ENCODE results near the gene LMO3. TPM values are rescaled to one million over a fixed set of nuclear protein-coding genes. Genes with fewer than 3 reads are reported as not detected.

The LMO3 gene
- total and polyA plus RNA-seq, 8 donors, result 7.0 to 228 (median 10.0) TPM

DNA sequence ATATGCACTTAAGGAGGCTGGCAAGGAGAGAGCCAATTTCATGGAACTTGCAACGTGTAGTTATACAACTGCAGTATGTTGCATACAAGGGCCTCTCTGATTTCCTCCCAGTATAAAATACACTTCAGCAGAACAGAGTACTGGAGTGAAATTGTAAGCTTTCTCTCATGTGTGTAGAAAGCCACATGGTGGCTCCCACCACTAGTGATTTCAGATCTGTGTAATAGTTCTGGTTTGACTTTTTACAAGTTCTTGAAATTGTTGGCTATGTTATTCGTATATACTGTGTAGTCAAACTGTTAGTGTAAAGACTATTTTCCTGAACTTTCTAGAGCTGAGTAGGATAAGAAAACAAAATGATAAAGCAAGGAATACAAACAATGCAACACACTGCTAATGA is 16.4 kb upstream of the LMO3 start:
- no peaks in the 10 kb centered on the region for H3K27me3 ChIP-seq
- no peaks in the 10 kb centered on the region for H3K4me1 ChIP-seq
- no peak for DNase-seq
- H3K4me3 ChIP-seq, result no peak overlapping the region
- intact Hi-C loops (cut with DNase I), result no loop called here
- peaks cover 0 to 8% of the 10 kb centered on the region in 2 donors for H3K9me3 ChIP-seq
- no peak overlapping the region for H3K27ac ChIP-seq
- TF ChIP-seq, protein P1, sequence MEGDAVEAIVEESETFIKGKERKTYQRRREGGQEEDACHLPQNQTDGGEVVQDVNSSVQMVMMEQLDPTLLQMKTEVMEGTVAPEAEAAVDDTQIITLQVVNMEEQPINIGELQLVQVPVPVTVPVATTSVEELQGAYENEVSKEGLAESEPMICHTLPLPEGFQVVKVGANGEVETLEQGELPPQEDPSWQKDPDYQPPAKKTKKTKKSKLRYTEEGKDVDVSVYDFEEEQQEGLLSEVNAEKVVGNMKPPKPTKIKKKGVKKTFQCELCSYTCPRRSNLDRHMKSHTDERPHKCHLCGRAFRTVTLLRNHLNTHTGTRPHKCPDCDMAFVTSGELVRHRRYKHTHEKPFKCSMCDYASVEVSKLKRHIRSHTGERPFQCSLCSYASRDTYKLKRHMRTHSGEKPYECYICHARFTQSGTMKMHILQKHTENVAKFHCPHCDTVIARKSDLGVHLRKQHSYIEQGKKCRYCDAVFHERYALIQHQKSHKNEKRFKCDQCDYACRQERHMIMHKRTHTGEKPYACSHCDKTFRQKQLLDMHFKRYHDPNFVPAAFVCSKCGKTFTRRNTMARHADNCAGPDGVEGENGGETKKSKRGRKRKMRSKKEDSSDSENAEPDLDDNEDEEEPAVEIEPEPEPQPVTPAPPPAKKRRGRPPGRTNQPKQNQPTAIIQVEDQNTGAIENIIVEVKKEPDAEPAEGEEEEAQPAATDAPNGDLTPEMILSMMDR (IDR thresholded peaks at IDR 0.05), result no peak
- no peaks in the 10 kb centered on the region for H3K36me3 ChIP-seq
- no peak for ATAC-seq

DNA sequence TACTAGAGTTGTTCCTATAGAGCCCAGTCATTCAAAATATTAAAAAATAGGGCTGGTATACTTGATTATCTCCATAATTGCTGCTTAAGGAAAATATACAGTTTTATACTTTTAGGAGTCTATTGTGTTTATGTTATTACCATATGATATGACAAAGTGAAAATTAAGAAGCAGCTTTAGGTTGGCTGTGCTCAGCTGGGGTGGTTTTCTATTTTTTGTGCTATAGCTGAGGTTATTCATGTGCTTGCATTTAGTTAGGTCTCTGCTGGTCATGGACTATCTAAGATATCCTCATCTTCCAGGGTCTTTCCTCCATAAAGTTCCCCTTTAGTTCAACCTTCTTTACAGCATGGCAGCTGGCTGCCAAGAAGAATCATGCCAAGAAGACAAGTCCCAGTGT is 13.6 kb upstream of the LMO3 start:
- DNase-seq (no peak), ATAC-seq (no peak)
- TF ChIP-seq, protein P1 (IDR thresholded peaks at IDR 0.05), result no peak
- intact Hi-C loops (cut with DNase I), result no loop called here
- Histone ChIP-seq H3K9me3 (peaks cover 0 to 8% of the 10 kb centered on the region in 2 donors), H3K4me1 (no peaks in the 10 kb centered on the region), H3K27me3 (no peaks in the 10 kb centered on the region), H3K4me3 (no peak overlapping the region), H3K36me3 (no peaks in the 10 kb centered on the region), H3K27ac (no peak overlapping the region)

DNA sequence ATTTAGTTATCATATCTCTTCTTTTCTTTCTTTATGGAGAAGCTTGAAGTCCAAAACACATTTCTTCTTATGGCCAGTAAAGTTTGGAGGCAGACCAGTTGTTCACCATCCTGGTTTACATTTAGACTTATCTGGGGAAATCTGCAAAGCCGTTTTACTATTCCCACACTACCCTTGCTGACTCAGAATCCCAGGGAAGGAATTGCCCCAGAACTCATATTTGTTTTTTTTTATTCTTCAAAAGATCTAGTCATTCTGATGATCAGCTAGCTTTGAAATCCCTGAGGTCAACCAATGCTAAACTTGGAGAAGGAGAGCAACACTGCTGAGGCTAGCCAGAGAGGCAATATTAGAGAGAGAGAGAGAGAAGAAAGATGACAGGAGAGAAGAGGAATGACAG is 12.3 kb upstream of the LMO3 start:
- TF ChIP-seq, protein P1 (IDR thresholded peaks at IDR 0.05), result no peak
- intact Hi-C loops (cut with DNase I), result no loop called here
- no peaks in the 10 kb centered on the region for H3K4me1 ChIP-seq

DNA sequence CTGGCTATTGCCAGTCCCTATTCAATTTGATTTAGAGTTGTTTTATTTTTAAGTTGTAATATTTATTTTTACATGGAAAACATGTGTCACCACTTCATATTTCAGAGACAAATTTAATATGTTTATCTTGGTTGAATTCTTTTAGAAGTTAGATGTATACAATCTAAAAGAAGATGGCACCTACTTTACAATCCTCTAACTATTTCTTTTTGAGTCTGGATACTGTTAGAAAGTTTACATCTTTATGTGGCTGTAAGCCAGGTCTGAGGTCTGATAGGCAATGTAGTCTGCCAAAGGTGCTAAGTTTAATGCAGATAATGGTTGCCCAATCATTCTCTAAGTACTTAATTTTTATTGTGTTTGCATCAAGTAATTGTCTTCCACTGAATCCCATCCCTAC is 7.2 kb upstream of the LMO3 start:
- no peak for DNase-seq
- ATAC-seq, result no peak
- no peak overlapping the region for H3K27ac ChIP-seq

More for the DNA sequence above, 12.3 kb upstream of the LMO3 start:
- Histone ChIP-seq H3K27me3 (no peaks in the 10 kb centered on the region), H3K36me3 (no peaks in the 10 kb centered on the region), H3K4me3 (no peak overlapping the region), H3K27ac (no peak overlapping the region), H3K9me3 (peaks cover 0 to 8% of the 10 kb centered on the region in 2 donors)
- ATAC-seq (no peak), DNase-seq (no peak)

DNA sequence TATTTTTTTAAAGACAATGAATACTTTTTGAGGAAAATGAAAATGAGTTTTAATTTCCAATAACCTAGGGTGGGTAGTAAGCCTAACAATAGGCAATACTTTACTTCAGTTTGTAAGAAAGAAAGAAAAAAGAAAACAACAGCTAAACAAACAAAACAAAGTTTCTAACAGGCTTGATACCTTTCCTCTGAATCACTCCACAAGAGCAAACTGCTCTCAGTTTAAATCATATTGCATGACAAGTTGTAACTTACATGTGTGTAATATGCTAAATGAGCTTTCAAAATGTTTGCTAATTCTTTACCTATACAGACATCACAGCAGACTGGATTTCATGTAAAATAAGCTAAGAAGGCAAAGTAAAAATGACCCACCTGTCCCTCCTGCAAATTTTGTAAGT is 6.7 kb upstream of the LMO3 start:
- ATAC-seq (peak; percentile 22), DNase-seq (no peak)
- H3K4me1 ChIP-seq, result no peaks in the 10 kb centered on the region
- H3K27me3 ChIP-seq, result peaks cover 4 to 36% of the 10 kb centered on the region in 2 donors
- H3K4me3 ChIP-seq, result no peak overlapping the region
- peak overlapping the region; percentile 18 to 88 for H3K27ac ChIP-seq
- TF ChIP-seq, protein P1 (IDR thresholded peaks at IDR 0.05), result no peak
- no peaks in the 10 kb centered on the region for H3K9me3 ChIP-seq
- no peaks in the 10 kb centered on the region for H3K36me3 ChIP-seq
- intact Hi-C loops (cut with DNase I), result no loop called here

More for the DNA sequence above, 7.2 kb upstream of the LMO3 start:
- H3K4me1 ChIP-seq, result no peaks in the 10 kb centered on the region
- H3K4me3 ChIP-seq, result no peak overlapping the region
- no peaks in the 10 kb centered on the region for H3K36me3 ChIP-seq
- TF ChIP-seq, protein P1 (IDR thresholded peaks at IDR 0.05), result no peak
- intact Hi-C loops (cut with DNase I), result no loop called here
- H3K9me3 ChIP-seq, result no peaks in the 10 kb centered on the region
- H3K27me3 ChIP-seq, result peaks cover 3 to 30% of the 10 kb centered on the region in 2 donors

All from left lung (tissue), 10 donors.